ENCODE data around the gene CARD9.
A peak's percentile ranks its signal among the peaks of the same experiment; 100 is the strongest.

CARD9 gene

DNA sequence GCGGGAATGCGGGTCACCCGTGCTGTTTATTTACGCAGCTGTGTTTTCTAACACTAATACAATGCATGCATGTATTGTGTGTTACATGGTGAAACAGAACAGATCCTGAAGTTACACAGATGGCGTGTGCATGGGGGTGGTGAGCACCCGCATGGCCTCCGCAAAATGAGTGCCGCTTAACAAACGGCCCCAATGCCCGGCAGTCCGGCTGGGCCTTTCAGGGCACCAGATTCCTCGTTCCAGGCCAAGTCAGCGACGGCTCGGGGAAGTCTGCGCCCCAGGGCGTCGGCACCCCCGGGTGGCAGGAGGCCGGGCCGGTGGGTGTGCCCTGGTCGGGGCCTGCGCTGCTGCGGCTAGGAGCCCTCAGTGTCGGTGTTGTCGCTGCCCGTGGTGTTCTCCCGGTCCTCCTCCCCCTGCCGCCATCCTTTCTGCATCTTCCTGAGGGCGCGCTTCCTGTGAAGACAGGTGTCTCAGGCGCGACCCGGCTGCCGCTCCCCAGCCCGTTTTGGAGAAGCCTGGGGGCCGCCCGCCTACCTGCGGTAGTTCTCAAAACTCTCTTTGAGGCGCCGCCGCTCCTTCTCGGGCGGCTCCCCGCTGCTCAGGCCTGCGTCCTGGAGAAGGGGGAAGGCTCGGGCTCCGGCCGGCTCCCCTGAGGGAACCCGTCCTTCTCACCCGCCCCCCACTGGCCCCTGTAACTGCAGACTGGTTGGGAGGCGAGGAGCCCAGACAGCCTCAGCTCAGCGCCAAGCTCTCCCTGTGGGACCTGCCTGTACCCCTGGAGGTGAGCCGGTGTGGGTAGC lies 9.3 kb downstream of the CARD9 start:
- Histone ChIP-seq H3K9me3 (ENCODE audit: control insufficient read depth, insufficient read depth, low read length) (no peaks in the 10 kb centered on the region), H3K4me3 (ENCODE audit: low read length) (no peak overlapping the region), H3K4me1 (ENCODE audit: control insufficient read depth, insufficient read depth, low read length) (peaks cover 2% of the 10 kb centered on the region; the same call in 1 of the 2 replicates), H3K36me3 (ENCODE audit: control insufficient read depth, insufficient read depth, low read length) (no peaks in the 10 kb centered on the region; the same call in 1 of the 2 replicates), H3K27me3 (ENCODE audit: control insufficient read depth, insufficient read depth, low read length) (no peaks in the 10 kb centered on the region), H3K27ac (ENCODE audit: low read length) (no peak overlapping the region)
- WGBS (ENCODE audit: insufficient coverage, insufficient read length): no CpG with 5 or more reads among the region's 54 CpGs
- no peak for DNase-seq (ENCODE audit: low read depth, low spot score)

DNA sequence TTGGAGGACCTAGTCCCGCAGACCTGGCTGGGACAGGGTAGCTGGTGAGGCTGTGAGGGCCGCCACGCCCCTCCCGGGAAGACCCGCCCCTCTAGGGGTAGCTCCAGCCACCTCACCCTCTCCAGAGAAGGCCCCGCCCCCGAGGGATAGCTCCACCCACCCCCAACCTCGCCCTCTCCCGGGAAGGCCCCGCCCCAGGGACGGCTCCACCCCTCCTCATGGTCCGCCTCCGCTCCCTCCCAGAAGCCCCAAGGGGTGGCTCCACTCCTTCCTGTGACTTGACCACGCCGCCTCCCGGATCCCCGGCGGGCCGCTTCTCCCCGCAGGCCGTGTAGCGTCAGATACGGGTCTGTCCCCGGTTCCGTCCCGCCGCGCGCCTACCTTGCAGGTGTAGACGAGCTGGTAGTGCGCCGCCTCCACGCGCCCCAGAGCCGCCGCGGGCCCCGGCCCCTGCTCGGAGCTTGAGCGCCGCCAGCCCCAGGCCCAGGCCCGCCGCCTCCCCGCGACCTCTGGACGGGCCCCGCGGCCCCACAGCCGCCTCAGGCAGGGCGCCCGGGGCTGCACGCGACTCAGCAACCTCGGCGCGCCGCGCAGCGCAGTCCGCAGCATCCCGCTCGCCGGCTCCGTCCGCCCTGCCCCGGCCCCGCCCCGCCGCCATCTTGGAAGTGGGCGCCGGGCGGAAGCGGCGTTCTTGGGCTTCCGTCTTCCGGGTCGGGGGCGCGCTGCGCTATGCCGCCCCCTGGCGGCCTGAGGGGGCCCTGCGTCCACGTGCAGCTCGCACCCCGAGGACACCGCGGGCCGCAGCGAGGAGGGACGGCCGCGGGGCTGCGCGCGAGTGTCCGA lies 10.1 kb downstream of the CARD9 start, which contains the start of gene DNLZ:
DNLZ (minus strand) TSS at position 639 of the 843 bp plus-strand sequence; CDS start at position 609, 30 bp downstream.
- no peaks in the 10 kb centered on the region for H3K9me3 ChIP-seq (ENCODE audit: control insufficient read depth, insufficient read depth, low read length)
- H3K36me3 ChIP-seq (ENCODE audit: control insufficient read depth, insufficient read depth, low read length): no peaks in the 10 kb centered on the region; the same call in 1 of the 2 replicates
- DNase-seq (ENCODE audit: low read depth, low spot score): peak; percentile 76
- no peaks in the 10 kb centered on the region for H3K27me3 ChIP-seq (ENCODE audit: control insufficient read depth, insufficient read depth, low read length)
- peak within 1 kb of the TSS; percentile 86 for H3K4me3 ChIP-seq (ENCODE audit: low read length)
- H3K27ac ChIP-seq (ENCODE audit: low read length): no peak within 1 kb of the TSS
- WGBS (ENCODE audit: insufficient coverage, insufficient read length): no CpG with 5 or more reads among the region's 97 CpGs
- peaks cover 2% of the 10 kb centered on the region; the same call in 1 of the 2 replicates for H3K4me1 ChIP-seq (ENCODE audit: control insufficient read depth, insufficient read depth, low read length)

DNA sequence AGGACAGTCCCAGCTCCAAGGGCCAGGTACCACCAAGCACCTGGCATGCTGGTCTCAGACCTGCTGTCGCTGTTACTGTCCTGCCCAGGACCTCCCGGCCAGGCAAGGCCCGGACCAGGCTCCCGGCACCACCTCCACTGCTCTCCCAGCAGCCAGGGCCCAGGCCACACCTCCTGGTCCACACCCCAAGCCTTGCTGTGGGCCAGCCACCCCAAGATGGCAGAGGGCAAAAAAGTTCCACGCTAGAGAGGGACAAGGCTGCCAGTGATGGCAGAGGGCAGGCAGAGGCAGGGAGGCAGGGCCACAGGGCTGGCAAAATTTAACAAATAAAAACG lies 11.1 kb downstream of the CARD9 start:
- no peak overlapping the region for H3K27ac ChIP-seq (ENCODE audit: low read length)
- peaks cover 2% of the 10 kb centered on the region; the same call in 1 of the 2 replicates for H3K4me1 ChIP-seq (ENCODE audit: control insufficient read depth, insufficient read depth, low read length)
- no peak overlapping the region for H3K4me3 ChIP-seq (ENCODE audit: low read length)
- no peaks in the 10 kb centered on the region for H3K9me3 ChIP-seq (ENCODE audit: control insufficient read depth, insufficient read depth, low read length)
- no peak for DNase-seq (ENCODE audit: low read depth, low spot score)
- no peaks in the 10 kb centered on the region; the same call in 1 of the 2 replicates for H3K36me3 ChIP-seq (ENCODE audit: control insufficient read depth, insufficient read depth, low read length)
- no peaks in the 10 kb centered on the region for H3K27me3 ChIP-seq (ENCODE audit: control insufficient read depth, insufficient read depth, low read length)
- WGBS (ENCODE audit: insufficient coverage, insufficient read length): no CpG with 5 or more reads among the region's 6 CpGs

- Histone ChIP-seq H3K27me3 (ENCODE audit: control insufficient read depth, insufficient read depth, low read length) (no peaks in the 10 kb centered on the region), H3K36me3 (ENCODE audit: control insufficient read depth, insufficient read depth, low read length) (no peaks in the 10 kb centered on the region; the same call in 1 of the 2 replicates), H3K4me1 (ENCODE audit: control insufficient read depth, insufficient read depth, low read length) (peaks cover 2% of the 10 kb centered on the region; the same call in 1 of the 2 replicates), H3K4me3 (ENCODE audit: low read length) (no peak overlapping the region), H3K9me3 (ENCODE audit: control insufficient read depth, insufficient read depth, low read length) (no peaks in the 10 kb centered on the region), H3K27ac (ENCODE audit: low read length) (no peak overlapping the region)
- DNase-seq (ENCODE audit: low read depth, low spot score): no peak
- WGBS (ENCODE audit: insufficient coverage, insufficient read length): no CpG with 5 or more reads among the region's 26 CpGs
These were observed 11.6 kb downstream of the CARD9 start for GRCh38 chr9:136361754-136362449.

DNA sequence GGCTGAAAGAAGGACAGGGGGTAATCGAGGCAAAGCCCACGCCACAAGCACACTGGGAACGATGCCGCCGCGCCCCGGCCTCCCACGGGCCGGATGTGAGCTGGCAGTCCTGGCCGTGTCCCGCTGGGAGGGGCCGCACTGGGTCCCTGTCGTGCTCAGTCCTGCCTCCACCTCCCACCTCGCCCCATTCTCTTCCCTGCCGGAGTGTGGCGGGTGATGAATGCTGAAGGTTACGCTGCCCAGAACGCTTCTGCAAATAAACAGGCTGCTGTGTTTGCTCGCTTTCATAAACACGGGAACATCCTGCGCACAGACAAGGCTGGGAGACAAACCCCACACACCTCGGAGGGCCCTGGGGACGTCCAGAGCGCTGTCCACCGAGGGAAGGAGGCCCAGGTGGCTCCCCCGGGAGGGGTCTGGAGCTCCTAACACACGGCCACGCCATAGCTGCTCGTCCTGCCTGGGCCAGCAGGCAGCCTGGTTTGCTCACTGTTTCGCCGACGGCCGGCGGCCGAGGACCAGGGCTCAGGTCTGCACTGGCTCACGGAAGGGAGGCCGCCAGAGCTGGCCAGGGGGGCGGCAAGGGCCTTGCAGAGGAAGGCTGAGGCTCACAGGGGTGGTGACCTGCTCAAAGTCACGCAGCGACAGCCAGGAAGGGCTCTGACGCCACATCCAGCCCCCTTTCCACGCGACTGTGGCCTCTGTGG lies 12.3 kb downstream of the CARD9 start:
- DNase-seq (ENCODE audit: low read depth, low spot score): no peak
- H3K36me3 ChIP-seq (ENCODE audit: control insufficient read depth, insufficient read depth, low read length): no peaks in the 10 kb centered on the region; the same call in 1 of the 2 replicates
- WGBS (ENCODE audit: insufficient coverage, insufficient read length): no CpG with 5 or more reads among the region's 43 CpGs
- no peaks in the 10 kb centered on the region for H3K9me3 ChIP-seq (ENCODE audit: control insufficient read depth, insufficient read depth, low read length)
- no peak overlapping the region for H3K4me3 ChIP-seq (ENCODE audit: low read length)
- H3K4me1 ChIP-seq (ENCODE audit: control insufficient read depth, insufficient read depth, low read length): peaks cover 2% of the 10 kb centered on the region; the same call in 1 of the 2 replicates
- H3K27me3 ChIP-seq (ENCODE audit: control insufficient read depth, insufficient read depth, low read length): no peaks in the 10 kb centered on the region
- H3K27ac ChIP-seq (ENCODE audit: low read length): no peak overlapping the region

GRCh38 chr9:136359774-136360718 lies 13.4 kb downstream of the CARD9 start:
- Histone ChIP-seq H3K4me3 (ENCODE audit: low read length) (no peak overlapping the region), H3K36me3 (ENCODE audit: control insufficient read depth, insufficient read depth, low read length) (no peaks in the 10 kb centered on the region; the same call in 1 of the 2 replicates), H3K27me3 (ENCODE audit: control insufficient read depth, insufficient read depth, low read length) (no peaks in the 10 kb centered on the region), H3K9me3 (ENCODE audit: control insufficient read depth, insufficient read depth, low read length) (no peaks in the 10 kb centered on the region), H3K4me1 (ENCODE audit: control insufficient read depth, insufficient read depth, low read length) (peaks cover 2% of the 10 kb centered on the region; the same call in 1 of the 2 replicates), H3K27ac (ENCODE audit: low read length) (no peak overlapping the region)
- no CpG with 5 or more reads among the region's 38 CpGs for WGBS (ENCODE audit: insufficient coverage, insufficient read length)
- no peak for DNase-seq (ENCODE audit: low read depth, low spot score)

DNA sequence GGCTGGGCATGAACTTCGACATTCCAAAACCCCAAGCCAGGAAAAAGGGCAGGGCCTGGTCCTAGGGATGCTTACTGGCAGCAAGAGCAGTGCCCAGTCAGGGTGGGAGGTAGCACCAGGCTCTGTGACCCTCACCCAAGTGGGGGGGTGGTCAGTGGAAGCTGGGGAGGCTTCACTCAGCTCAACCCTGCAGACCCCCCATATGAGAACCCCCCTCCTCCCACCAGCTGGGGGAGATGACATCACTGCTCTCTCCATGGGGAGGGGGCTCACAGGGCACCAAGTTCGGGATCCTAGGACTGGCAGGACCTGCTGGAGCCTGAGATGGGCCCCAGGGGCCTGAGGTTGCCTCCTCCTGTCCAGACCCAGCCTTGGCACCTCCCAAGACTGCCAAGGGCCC lies 14.6 kb downstream of the CARD9 start:
- Histone ChIP-seq H3K9me3 (ENCODE audit: control insufficient read depth, insufficient read depth, low read length) (no peaks in the 10 kb centered on the region), H3K27me3 (ENCODE audit: control insufficient read depth, insufficient read depth, low read length) (no peaks in the 10 kb centered on the region), H3K4me3 (ENCODE audit: low read length) (no peak overlapping the region), H3K36me3 (ENCODE audit: control insufficient read depth, insufficient read depth, low read length) (no peaks in the 10 kb centered on the region; the same call in 1 of the 2 replicates), H3K27ac (ENCODE audit: low read length) (no peak overlapping the region), H3K4me1 (ENCODE audit: control insufficient read depth, insufficient read depth, low read length) (peaks cover 4% of the 10 kb centered on the region; the same call in 1 of the 2 replicates)
- DNase-seq (ENCODE audit: low read depth, low spot score): no peak
- WGBS (ENCODE audit: insufficient coverage, insufficient read length): no CpG with 5 or more reads among the region's 2 CpGs

- no peak overlapping the region for H3K27ac ChIP-seq (ENCODE audit: low read length)
- WGBS (ENCODE audit: insufficient coverage, insufficient read length): no CpG with 5 or more reads among the region's 29 CpGs
- H3K27me3 ChIP-seq (ENCODE audit: control insufficient read depth, insufficient read depth, low read length): no peaks in the 10 kb centered on the region
- peaks cover 4% of the 10 kb centered on the region; the same call in 1 of the 2 replicates for H3K4me1 ChIP-seq (ENCODE audit: control insufficient read depth, insufficient read depth, low read length)
- H3K4me3 ChIP-seq (ENCODE audit: low read length): no peak overlapping the region
- H3K9me3 ChIP-seq (ENCODE audit: control insufficient read depth, insufficient read depth, low read length): no peaks in the 10 kb centered on the region
- no peak for DNase-seq (ENCODE audit: low read depth, low spot score)
- H3K36me3 ChIP-seq (ENCODE audit: control insufficient read depth, insufficient read depth, low read length): no peaks in the 10 kb centered on the region; the same call in 1 of the 2 replicates
These were observed 15.5 kb downstream of the CARD9 start for GRCh38 chr9:136358016-136358415.

DNA sequence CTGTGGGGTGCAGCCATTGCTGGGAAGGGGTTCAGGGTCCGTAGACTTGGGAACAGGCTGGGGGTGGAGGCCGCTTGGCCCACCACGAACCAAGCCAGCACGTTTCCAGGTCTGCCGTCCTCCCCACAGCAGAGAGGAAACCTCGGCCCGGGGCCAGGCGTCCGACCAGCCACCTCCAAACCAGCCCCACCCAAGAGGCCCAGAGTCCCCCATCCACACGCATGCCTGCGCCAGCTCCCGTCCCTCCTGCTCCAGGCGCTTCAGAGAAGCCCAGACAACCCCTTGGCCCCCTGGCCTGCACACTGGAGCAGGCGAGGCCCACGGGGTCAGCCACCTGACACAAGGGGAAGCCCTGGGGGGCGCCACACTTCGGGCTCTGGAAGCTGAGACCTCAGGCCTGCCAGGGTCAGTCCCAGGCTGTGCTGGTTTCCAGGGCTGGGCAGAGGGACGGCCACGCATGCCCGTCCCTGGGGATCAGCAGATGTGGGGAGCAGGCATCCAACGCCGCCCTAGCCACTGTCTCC lies 16.2 kb downstream of the CARD9 start:
- Histone ChIP-seq H3K9me3 (ENCODE audit: control insufficient read depth, insufficient read depth, low read length) (no peaks in the 10 kb centered on the region), H3K27me3 (ENCODE audit: control insufficient read depth, insufficient read depth, low read length) (no peaks in the 10 kb centered on the region), H3K27ac (ENCODE audit: low read length) (no peak overlapping the region), H3K4me1 (ENCODE audit: control insufficient read depth, insufficient read depth, low read length) (peaks cover 2% of the 10 kb centered on the region; the same call in 1 of the 2 replicates), H3K36me3 (ENCODE audit: control insufficient read depth, insufficient read depth, low read length) (no peaks in the 10 kb centered on the region; the same call in 1 of the 2 replicates), H3K4me3 (ENCODE audit: low read length) (no peak overlapping the region)
- no CpG with 5 or more reads among the region's 22 CpGs for WGBS (ENCODE audit: insufficient coverage, insufficient read length)
- DNase-seq (ENCODE audit: low read depth, low spot score): no peak
